GM18519 (cell line): ENCODE results near the gene PIN1.
"Not testable (repeated sequence)": the region's sequence is repeated elsewhere in the genome, so short reads cannot be mapped to it uniquely, and the experiment has no call there.

ENCODE experiments used
- ATAC-seq: cut with Tn5 transposase; IDR thresholded peaks from one replicate; pipeline ENCODE4 v1.9.1; 2021; ENCODE audit warnings: mild to moderate bottlenecking, moderate library complexity; ENCODE audit not compliant: unreplicated experiment, low FRiP score

The PIN1 gene

GRCh38 chr19:9834726-9835506, at the start of gene PIN1:
Gene PIN1, plus strand, starts transcription at chr19:9835318. Its CDS starts 27 bp downstream, at chr19:9835345.
- ATAC-seq = peak; percentile 85

GRCh38 chr19:9785367-9786331, 49.5 kb upstream of the PIN1 start:
- peak; percentile 58 for ATAC-seq

- ATAC-seq = no peak
These were observed 48.8 kb upstream of the PIN1 start for GRCh38 chr19:9786342-9786741.

GRCh38 chr19:9786819-9787218, 48.3 kb upstream of the PIN1 start:
- no peak for ATAC-seq

DNA sequence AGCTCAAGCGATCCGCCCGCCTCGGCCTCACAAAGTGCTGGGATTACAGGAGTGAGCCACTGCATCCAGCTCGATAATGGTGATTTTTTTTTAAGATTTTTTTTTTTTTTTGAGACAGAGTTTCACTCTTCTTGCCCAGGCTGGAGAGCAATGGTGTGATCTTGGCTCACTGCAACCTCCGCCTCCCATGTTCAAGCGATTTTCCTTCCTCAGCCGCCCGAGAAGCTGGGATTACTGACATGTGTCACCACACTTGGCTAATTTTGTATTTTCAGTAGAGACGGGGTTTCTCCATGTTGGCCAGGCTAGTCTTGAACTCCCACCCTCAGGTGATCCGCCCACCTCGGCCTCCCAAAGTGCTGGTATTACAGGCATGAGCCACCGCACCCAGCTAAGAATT, 46.5 kb upstream of the PIN1 start:
- ATAC-seq = not testable (repeated sequence)

GRCh38 chr19:9789066-9789465, 46.1 kb upstream of the PIN1 start:
- no peak for ATAC-seq

GRCh38 chr19:9789579-9789978, 45.5 kb upstream of the PIN1 start:
- ATAC-seq = not testable (repeated sequence)

DNA sequence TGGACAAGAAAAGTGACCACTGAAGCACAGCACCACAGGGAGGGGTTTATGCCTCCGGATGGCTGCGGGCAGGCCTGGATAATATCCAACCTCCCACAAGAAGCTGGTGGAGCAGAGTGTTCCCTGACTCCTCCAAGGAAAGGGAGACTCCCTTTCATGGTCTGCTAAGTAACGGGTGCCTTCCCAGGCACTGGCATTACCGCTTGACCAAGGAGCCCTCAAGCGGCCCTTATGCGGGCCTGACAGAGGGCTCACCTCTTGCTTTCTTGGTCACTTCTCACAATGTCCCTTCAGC, 44.1 kb upstream of the PIN1 start:
- not testable (repeated sequence) for ATAC-seq

- no peak for ATAC-seq
These were observed 43.4 kb upstream of the PIN1 start for GRCh38 chr19:9791552-9792205.

DNA sequence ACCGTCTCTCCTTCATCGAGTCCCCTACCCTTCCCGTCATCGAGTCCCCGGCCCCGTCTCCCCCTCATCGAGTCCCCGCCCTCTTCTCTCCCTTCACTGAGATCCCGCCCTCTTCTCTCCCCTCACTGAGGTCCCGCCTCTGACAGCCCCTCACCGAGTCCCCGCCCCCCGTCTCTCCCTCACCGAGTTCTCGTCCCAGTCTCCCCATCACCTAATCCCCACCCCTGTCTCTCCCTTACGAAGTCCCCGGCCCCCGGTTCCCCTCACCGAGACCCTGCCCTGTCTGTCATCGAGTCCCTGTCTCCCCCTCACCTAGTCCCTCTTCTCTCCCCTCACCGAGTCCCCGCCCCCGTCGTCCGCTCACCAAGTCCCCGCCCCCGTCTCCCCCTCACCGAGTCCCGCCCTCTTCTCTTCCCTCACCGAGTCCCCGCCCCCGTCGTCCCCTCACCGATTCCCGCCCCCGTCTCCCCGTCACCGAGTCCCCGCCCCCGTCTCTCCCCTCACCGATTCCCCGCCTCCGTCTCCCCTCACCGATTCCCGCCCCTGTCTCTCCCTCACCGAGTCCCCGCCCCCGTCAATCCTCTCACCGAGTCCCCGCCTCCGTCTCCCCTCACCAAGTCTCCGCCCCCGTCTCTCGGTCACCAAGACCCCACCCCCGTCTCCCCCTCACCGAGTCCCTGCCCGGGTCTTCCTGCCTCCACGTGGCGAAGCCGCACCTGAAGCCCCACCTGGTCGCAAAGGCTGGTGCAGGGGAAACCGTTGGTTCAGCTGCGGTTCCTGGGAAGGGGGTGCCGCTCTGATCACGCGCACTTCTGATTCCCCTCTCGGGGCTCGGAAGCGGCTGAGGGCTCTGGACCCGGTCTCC, 42.7 kb upstream of the PIN1 start:
- no peak for ATAC-seq

DNA sequence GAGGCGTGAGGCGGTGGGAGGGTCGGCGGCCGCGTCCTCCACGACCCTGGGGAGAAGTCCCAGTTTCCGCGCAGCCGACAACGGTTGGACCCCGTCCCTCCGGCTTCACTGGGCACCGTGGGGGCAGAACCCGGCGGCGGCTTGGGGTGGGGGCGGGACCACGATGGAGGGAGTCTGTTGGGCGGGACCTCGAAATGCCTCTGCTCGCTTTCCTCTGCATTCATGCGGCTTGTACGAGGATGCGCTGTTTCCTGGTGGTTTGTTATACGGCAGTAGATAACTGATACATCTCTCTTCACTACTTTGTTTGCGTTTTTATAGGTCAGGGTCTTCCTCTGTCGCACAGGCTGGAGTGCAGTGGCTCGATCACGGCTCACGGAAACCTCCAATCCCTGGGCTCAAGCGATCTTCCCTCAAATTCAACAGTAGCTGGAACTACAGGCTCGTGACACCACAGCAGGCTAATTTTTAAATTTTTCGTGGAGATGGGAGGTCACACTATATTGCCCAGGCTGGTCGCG, 42.0 kb upstream of the PIN1 start:
- no peak for ATAC-seq

DNA sequence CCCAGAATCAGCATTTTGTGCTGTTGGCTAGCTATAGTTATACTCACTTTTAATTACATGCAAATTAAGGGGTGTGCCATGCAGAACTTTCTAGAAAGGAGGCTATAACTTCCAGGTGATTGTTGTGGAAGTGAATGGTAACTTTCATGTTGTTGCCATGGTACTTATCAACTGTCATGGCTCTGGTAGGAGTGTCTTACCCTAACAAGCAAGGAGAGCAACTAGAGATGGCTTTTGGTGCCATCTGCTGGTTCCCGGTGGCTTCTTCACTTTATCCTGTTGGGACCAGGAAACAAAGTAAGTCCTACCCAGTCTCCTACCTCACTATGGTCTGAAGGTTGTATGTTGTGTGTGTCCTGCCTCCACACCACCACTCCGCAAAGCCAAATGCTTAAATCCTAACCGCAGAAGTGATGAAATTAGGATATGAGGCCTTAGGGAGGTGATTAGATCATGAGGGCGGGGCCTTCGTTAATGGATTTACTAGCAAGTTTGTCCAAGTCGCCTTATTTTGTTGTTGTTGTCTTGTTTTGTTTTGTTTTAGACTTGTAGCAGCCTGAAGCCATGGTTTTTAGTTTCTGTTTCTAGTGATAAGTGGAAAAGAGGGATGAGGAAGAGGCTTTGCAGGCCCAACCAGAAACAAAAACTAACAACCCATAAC, 38.9 kb upstream of the PIN1 start:
- no peak for ATAC-seq

- no peak for ATAC-seq
These were observed 37.2 kb upstream of the PIN1 start for GRCh38 chr19:9797871-9798270.

GRCh38 chr19:9799162-9799561, 36.0 kb upstream of the PIN1 start:
- no peak for ATAC-seq

GRCh38 chr19:9801976-9802375, 33.1 kb upstream of the PIN1 start:
- ATAC-seq = no peak

DNA sequence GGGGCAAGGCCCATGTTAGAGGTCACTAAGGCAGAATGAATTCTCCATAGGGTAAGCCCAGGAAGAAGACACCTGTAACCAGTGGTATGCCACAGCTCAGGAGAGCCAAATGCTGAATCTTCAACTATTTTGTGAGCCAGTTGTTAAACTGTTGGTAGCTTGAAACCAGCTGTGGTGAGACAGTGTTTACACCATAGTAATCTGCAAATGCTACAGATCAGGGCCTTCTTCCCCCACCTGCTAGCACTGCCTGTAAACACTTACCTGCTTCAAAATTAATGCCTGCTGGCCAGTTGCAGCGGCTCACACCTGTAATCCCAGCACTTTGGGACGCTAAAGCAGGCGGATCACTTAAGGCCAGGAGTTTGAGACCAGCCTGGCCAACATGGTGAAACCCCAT, 28.3 kb upstream of the PIN1 start:
- ATAC-seq = no peak

- no peak for ATAC-seq
These were observed 26.0 kb upstream of the PIN1 start for GRCh38 chr19:9808855-9809824.

- no peak for ATAC-seq
These were observed 24.0 kb upstream of the PIN1 start for GRCh38 chr19:9811139-9811538.
